CD4-positive, alpha-beta T cell treated with Interleukin-21 for 1 hour (primary cell): ENCODE data around the gene ZNF419.
"Not testable (repeated sequence)": the region's sequence is repeated elsewhere in the genome, so short reads cannot be mapped to it uniquely, and the experiment has no call there.

Experiments
- DNase-seq: peaks from one replicate; pipeline ENCODE4 v3.0.0-alpha.2; 2020

The ZNF419 gene

GRCh38 chr19:57487477-57488298, at the start of gene ZNF419:
Gene ZNF419 (plus strand): TSS chr19:57487750. CDS start chr19:57487951, 201 bp downstream.
- DNase-seq, result peak; percentile 95

- no peak for DNase-seq
Observed at GRCh38 chr19:57437931-57438330, 49.6 kb upstream of the ZNF419 start.

GRCh38 chr19:57438925-57439324, 48.6 kb upstream of the ZNF419 start:
- DNase-seq, result no peak

GRCh38 chr19:57441979-57442752, 45.4 kb upstream of the ZNF419 start:
- no peak for DNase-seq

- no peak for DNase-seq
Observed at GRCh38 chr19:57443121-57443696, 44.3 kb upstream of the ZNF419 start.

- no peak for DNase-seq
Observed at GRCh38 chr19:57452307-57452706, 35.2 kb upstream of the ZNF419 start.

- DNase-seq, result peak; percentile 56
Observed at GRCh38 chr19:57465680-57466381, 21.7 kb upstream of the ZNF419 start.

- DNase-seq, result no peak
Observed at GRCh38 chr19:57466489-57466888, 21.1 kb upstream of the ZNF419 start.

- DNase-seq, result no peak
Observed at GRCh38 chr19:57473646-57474045, 13.9 kb upstream of the ZNF419 start.

GRCh38 chr19:57477191-57478008, 10.2 kb upstream of the ZNF419 start, which contains the start of gene ZNF772:
Gene ZNF772 (minus strand): TSS chr19:57477566. CDS start chr19:57477309, 257 bp downstream.
- DNase-seq, result peak; percentile 93

- DNase-seq, result not testable (repeated sequence)
Observed at GRCh38 chr19:57488299-57488644, 722 bp downstream of the ZNF419 start.

GRCh38 chr19:57499332-57499679, 11.8 kb downstream of the ZNF419 start:
- not testable (repeated sequence) for DNase-seq

GRCh38 chr19:57499680-57500395, 12.3 kb downstream of the ZNF419 start, which contains the start of gene ZNF773:
Gene ZNF773 (plus strand): TSS chr19:57499938. CDS start chr19:57500081, 143 bp downstream.
- DNase-seq, result peak; percentile 96

- DNase-seq, result not testable (repeated sequence)
Observed at GRCh38 chr19:57500400-57500799, 12.8 kb downstream of the ZNF419 start.

- DNase-seq, result no peak
Observed at GRCh38 chr19:57506163-57506562, 18.6 kb downstream of the ZNF419 start.

- DNase-seq, result no peak
Observed at GRCh38 chr19:57511484-57511883, 23.9 kb downstream of the ZNF419 start.

- DNase-seq, result no peak
Observed at GRCh38 chr19:57512845-57513244, 25.3 kb downstream of the ZNF419 start.

GRCh38 chr19:57515255-57515654, 27.7 kb downstream of the ZNF419 start:
- no peak for DNase-seq

GRCh38 chr19:57518021-57518420, 30.5 kb downstream of the ZNF419 start:
- not testable (repeated sequence) for DNase-seq

- peak; percentile 94 for DNase-seq
Observed at GRCh38 chr19:57527136-57527881, 39.8 kb downstream of the ZNF419 start, which contains the start of gene ZNF549. Gene ZNF549 (plus strand): TSS chr19:57527356. CDS start chr19:57527574, 218 bp downstream.
